Measurements from ENCODE around the gene KRTAP10-3.
"Not testable (repeated sequence)": the region's sequence is repeated elsewhere in the genome, so short reads cannot be mapped to it uniquely, and the experiment has no call there.

Gene KRTAP10-3

GRCh38 chr21:44550285-44550684, 8.3 kb downstream of the KRTAP10-3 start:
- in situ Hi-C loops (cut with HindIII; ENCODE audit: low sequenced_read_pairs): not testable (repeated sequence)

GRCh38 chr21:44549525-44550211, 8.9 kb downstream of the KRTAP10-3 start:
- in situ Hi-C loops (cut with HindIII; ENCODE audit: low sequenced_read_pairs): no loop called here

GRCh38 chr21:44548922-44549321, 9.7 kb downstream of the KRTAP10-3 start:
- in situ Hi-C loops (cut with HindIII; ENCODE audit: low sequenced_read_pairs): no loop called here

- in situ Hi-C loops (cut with HindIII; ENCODE audit: low sequenced_read_pairs): no loop called here
Observed at GRCh38 chr21:44548381-44548780, 10.2 kb downstream of the KRTAP10-3 start.

GRCh38 chr21:44547656-44548331, 10.8 kb downstream of the KRTAP10-3 start:
- in situ Hi-C loops (cut with HindIII; ENCODE audit: low sequenced_read_pairs): no loop called here

GRCh38 chr21:44544566-44544965, 14.0 kb downstream of the KRTAP10-3 start:
- in situ Hi-C loops (cut with HindIII; ENCODE audit: low sequenced_read_pairs): no loop called here

GRCh38 chr21:44542716-44543115, 15.9 kb downstream of the KRTAP10-3 start:
- in situ Hi-C loops (cut with HindIII; ENCODE audit: low sequenced_read_pairs): no loop called here

- in situ Hi-C loops (cut with HindIII; ENCODE audit: low sequenced_read_pairs): no loop called here
Observed at GRCh38 chr21:44540741-44541288, 17.8 kb downstream of the KRTAP10-3 start.

GRCh38 chr21:44539991-44540666, 18.5 kb downstream of the KRTAP10-3 start, which contains the start of gene KRTAP10-1:
TSS of gene KRTAP10-1 (minus strand) at chr21:44540195. CDS start at chr21:44540150, 45 bp downstream.
- in situ Hi-C loops (cut with HindIII; ENCODE audit: low sequenced_read_pairs): no loop called here

GRCh38 chr21:44539046-44539445, 19.5 kb downstream of the KRTAP10-3 start:
- in situ Hi-C loops (cut with HindIII; ENCODE audit: low sequenced_read_pairs): no loop called here

- in situ Hi-C loops (cut with HindIII; ENCODE audit: low sequenced_read_pairs): no loop called here
Observed at GRCh38 chr21:44537930-44538911, 20.4 kb downstream of the KRTAP10-3 start.

- in situ Hi-C loops (cut with HindIII; ENCODE audit: low sequenced_read_pairs): no loop called here
Observed at GRCh38 chr21:44535963-44536362, 22.6 kb downstream of the KRTAP10-3 start.

GRCh38 chr21:44534688-44535087, 23.9 kb downstream of the KRTAP10-3 start:
- in situ Hi-C loops (cut with HindIII; ENCODE audit: low sequenced_read_pairs): no loop called here

GRCh38 chr21:44533891-44534627, 24.5 kb downstream of the KRTAP10-3 start:
- in situ Hi-C loops (cut with HindIII; ENCODE audit: low sequenced_read_pairs): no loop called here

- in situ Hi-C loops (cut with HindIII; ENCODE audit: low sequenced_read_pairs): no loop called here
Observed at GRCh38 chr21:44533121-44533890, 25.3 kb downstream of the KRTAP10-3 start.

- in situ Hi-C loops (cut with HindIII; ENCODE audit: low sequenced_read_pairs): no loop called here
Observed at GRCh38 chr21:44532712-44533111, 25.9 kb downstream of the KRTAP10-3 start.

GRCh38 chr21:44531606-44532564, 26.7 kb downstream of the KRTAP10-3 start:
- in situ Hi-C loops (cut with HindIII; ENCODE audit: low sequenced_read_pairs): no loop called here
